Stimulated activated naive B cell treated with anti-CD40 and anti-IgM and Interleukin-4, amounts not matched to agents 10 μg/mL and 1 μg/mL and 100 μg/mL, for 72 hours (primary cell): ENCODE measurements around the gene SLC26A8.

Experiments used
- ATAC-seq, 2 donors: fragments of 150-1000 bp; cut with Tn5 transposase; replicated peaks; 2 replicates each; pipeline ENCODE4 v1.10.0; 2021; ENCODE audit warnings: moderate library complexity in 1 of 2
- DNase-seq: peaks from one replicate; pipeline ENCODE4 v3.0.0; 2021
- H3K27ac Mint-ChIP-seq: one replicate; pipeline ENCODE4 v1.8.0; 2022; ENCODE audit warnings: mild to moderate bottlenecking, mixed read lengths
- H3K27me3 Mint-ChIP-seq, 2 donors: one replicate each; pipeline ENCODE4 v1.8.0; 2022; ENCODE audit warnings: mixed read lengths in 2 of 2
- H3K36me3 Mint-ChIP-seq, 2 donors: one replicate each; pipeline ENCODE4 v1.8.0; 2022; ENCODE audit warnings: mixed read lengths in 2 of 2, mild to moderate bottlenecking in 1 of 2
- H3K4me1 Mint-ChIP-seq, 2 donors: one replicate each; pipeline ENCODE4 v1.8.0; 2022; ENCODE audit warnings: mixed read lengths in 2 of 2, mild to moderate bottlenecking in 1 of 2
- H3K4me3 Mint-ChIP-seq, 2 donors: one replicate each; pipeline ENCODE4 v1.8.0; 2022; ENCODE audit warnings: mild to moderate bottlenecking in 2 of 2, mixed read lengths in 2 of 2, moderate library complexity in 1 of 2
- H3K9me3 Mint-ChIP-seq, 2 donors: one replicate each; pipeline ENCODE4 v1.8.0; 2022; ENCODE audit warnings: mixed read lengths in 2 of 2, mild to moderate bottlenecking in 1 of 2

SLC26A8 gene, protein sequence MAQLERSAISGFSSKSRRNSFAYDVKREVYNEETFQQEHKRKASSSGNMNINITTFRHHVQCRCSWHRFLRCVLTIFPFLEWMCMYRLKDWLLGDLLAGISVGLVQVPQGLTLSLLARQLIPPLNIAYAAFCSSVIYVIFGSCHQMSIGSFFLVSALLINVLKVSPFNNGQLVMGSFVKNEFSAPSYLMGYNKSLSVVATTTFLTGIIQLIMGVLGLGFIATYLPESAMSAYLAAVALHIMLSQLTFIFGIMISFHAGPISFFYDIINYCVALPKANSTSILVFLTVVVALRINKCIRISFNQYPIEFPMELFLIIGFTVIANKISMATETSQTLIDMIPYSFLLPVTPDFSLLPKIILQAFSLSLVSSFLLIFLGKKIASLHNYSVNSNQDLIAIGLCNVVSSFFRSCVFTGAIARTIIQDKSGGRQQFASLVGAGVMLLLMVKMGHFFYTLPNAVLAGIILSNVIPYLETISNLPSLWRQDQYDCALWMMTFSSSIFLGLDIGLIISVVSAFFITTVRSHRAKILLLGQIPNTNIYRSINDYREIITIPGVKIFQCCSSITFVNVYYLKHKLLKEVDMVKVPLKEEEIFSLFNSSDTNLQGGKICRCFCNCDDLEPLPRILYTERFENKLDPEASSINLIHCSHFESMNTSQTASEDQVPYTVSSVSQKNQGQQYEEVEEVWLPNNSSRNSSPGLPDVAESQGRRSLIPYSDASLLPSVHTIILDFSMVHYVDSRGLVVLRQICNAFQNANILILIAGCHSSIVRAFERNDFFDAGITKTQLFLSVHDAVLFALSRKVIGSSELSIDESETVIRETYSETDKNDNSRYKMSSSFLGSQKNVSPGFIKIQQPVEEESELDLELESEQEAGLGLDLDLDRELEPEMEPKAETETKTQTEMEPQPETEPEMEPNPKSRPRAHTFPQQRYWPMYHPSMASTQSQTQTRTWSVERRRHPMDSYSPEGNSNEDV

DNA sequence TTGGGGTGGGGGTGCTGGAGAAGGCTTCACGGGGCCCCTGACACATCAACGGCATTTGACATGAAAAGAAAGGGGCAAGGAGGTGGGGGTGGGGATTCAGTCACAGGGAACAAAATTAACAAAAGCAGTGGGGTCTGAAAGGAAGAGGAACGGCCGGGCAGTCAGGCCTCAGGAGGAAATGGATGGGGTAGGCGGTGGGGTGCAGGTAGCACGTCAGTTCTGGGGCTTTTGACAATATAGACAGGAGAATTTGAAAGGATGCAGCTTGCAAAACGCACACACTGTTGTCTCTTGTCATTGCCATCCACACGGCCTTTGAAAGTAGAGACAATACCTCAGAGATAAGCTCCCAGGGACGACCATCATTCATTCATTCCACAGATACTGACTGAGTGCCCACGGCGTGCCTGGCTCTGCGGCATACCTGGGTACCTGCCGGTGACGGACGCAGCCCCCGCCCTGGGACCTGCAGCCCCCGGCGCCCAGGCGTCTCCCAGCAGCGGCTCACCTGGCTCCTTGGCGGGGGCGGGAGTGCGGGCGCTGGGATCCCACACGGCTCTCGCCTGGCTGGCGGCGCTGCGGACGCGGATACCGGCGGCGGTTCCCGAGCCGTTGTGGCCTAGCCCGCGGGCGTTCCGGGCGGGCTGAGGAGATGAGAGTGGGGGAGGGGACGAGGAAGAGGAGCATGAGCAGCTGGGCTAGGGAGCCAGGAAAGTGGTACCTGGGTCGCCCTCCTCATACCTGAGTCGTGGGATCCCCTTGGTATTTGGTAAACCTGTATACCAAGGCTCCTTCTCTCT, at the start of gene SLC26A8:
SLC26A8 (minus strand) TSS at position 646 of the 800 bp plus-strand sequence. CDS start 4,934 bp downstream, outside the sequence.
- Mint-ChIP-seq H3K27me3 (peaks cover 21% of the 10 kb centered on the region in 2 donors), H3K9me3 (no peaks in the 10 kb centered on the region), H3K4me3 (peak within 1 kb of the TSS; percentile 27 to 45), H3K27ac (no peak within 1 kb of the TSS), H3K36me3 (peaks cover 0 to 2% of the 10 kb centered on the region in 2 donors), H3K4me1 (peaks cover 7 to 12% of the 10 kb centered on the region in 2 donors)
- ATAC-seq (no peak), DNase-seq (no peak)

DNA sequence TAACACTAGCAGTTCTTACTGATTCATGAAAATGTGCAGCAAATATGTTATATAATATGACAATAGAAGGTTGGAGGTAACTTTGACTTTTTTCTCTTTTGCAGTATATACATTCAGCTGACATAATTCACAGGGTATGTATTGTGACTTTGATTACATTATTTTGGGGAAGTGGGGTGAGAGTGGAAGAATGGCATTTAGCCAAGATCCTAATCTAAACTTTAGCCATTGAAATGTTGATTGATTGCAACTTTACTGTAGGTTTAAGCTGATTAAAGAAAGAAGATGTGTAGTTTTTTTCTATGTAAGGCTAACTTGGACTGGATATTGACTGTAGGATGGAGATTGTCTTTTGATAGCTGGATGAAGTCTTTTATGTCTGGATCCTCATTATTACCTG, 49.1 kb upstream of the SLC26A8 start:
- peaks cover 10 to 29% of the 10 kb centered on the region in 2 donors for H3K36me3 Mint-ChIP-seq
- ATAC-seq (no peak), DNase-seq (no peak)
- H3K4me1 Mint-ChIP-seq = peaks cover 4 to 10% of the 10 kb centered on the region in 2 donors
- no peaks in the 10 kb centered on the region for H3K27me3 Mint-ChIP-seq
- no peak overlapping the region for H3K4me3 Mint-ChIP-seq
- no peaks in the 10 kb centered on the region for H3K9me3 Mint-ChIP-seq
- H3K27ac Mint-ChIP-seq = no peak overlapping the region

DNA sequence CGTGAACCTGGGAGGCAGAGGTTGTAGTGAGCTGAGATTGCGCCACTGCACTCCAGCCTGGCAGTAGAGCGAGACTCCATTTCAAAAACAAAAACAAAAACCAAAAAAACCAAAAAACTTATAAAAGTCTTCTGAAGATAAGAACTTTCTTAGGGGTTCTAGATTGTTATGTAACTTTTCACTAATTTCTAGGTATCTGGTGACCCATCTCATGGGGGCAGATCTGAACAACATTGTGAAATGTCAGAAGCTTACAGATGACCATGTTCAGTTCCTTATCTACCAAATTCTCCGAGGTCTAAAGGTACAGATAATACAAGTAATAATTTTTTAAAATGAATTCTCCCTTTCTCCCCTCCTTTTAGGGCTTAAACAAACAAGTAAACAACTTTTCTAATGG, 48.2 kb upstream of the SLC26A8 start:
- Mint-ChIP-seq H3K27me3 (no peaks in the 10 kb centered on the region), H3K4me3 (no peak overlapping the region), H3K4me1 (peaks cover 11 to 19% of the 10 kb centered on the region in 2 donors), H3K9me3 (no peaks in the 10 kb centered on the region), H3K27ac (no peak overlapping the region), H3K36me3 (peaks cover 15 to 31% of the 10 kb centered on the region in 2 donors)
- DNase-seq (no peak), ATAC-seq (no peak)

- no peaks in the 10 kb centered on the region for H3K9me3 Mint-ChIP-seq
- no peak for DNase-seq
- H3K27me3 Mint-ChIP-seq = no peaks in the 10 kb centered on the region
- H3K4me1 Mint-ChIP-seq = peaks cover 13 to 26% of the 10 kb centered on the region in 2 donors
- ATAC-seq = no peak
- peaks cover 18 to 29% of the 10 kb centered on the region in 2 donors for H3K36me3 Mint-ChIP-seq
- H3K4me3 Mint-ChIP-seq = no peak overlapping the region
- no peak overlapping the region for H3K27ac Mint-ChIP-seq
Observed at GRCh38 chr6:36071714-36072113, 47.3 kb upstream of the SLC26A8 start.

DNA sequence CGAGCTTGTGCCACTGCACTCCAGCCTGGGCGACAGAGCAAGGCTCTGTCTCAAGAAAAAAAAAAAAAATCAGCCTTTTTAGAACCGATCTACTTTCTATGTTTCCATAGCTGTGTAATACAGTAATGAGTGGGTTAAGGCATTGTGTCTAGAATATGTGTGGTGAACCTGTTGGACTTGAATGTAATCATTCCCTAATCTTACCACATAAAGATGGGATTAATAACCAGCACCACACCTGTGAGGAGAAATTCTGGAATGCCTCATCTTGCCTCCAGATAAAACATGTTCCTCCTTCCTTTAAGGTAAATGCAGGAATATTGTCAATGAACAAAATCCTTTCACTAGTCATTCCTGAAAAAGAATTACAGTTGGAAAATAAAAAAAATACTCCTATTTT, 46.8 kb upstream of the SLC26A8 start:
- Mint-ChIP-seq H3K27ac (no peak overlapping the region), H3K9me3 (no peaks in the 10 kb centered on the region), H3K4me3 (no peak overlapping the region), H3K27me3 (no peaks in the 10 kb centered on the region), H3K36me3 (peaks cover 17 to 34% of the 10 kb centered on the region in 2 donors), H3K4me1 (peaks cover 18 to 31% of the 10 kb centered on the region in 2 donors)
- no peak for DNase-seq
- no peak for ATAC-seq

- DNase-seq (no peak), ATAC-seq (no peak)
- H3K9me3 Mint-ChIP-seq = no peaks in the 10 kb centered on the region
- no peaks in the 10 kb centered on the region for H3K27me3 Mint-ChIP-seq
- peaks cover 26 to 34% of the 10 kb centered on the region in 2 donors for H3K4me1 Mint-ChIP-seq
- H3K27ac Mint-ChIP-seq = no peak overlapping the region
- no peak overlapping the region for H3K4me3 Mint-ChIP-seq
- peaks cover 16 to 29% of the 10 kb centered on the region in 2 donors for H3K36me3 Mint-ChIP-seq
Observed at GRCh38 chr6:36070252-36070651, 45.8 kb upstream of the SLC26A8 start.

- ATAC-seq (no peak), DNase-seq (no peak)
- peaks cover 31 to 39% of the 10 kb centered on the region in 2 donors for H3K4me1 Mint-ChIP-seq
- H3K36me3 Mint-ChIP-seq = peaks cover 14 to 32% of the 10 kb centered on the region in 2 donors
- no peak overlapping the region for H3K27ac Mint-ChIP-seq
- no peaks in the 10 kb centered on the region for H3K27me3 Mint-ChIP-seq
- no peaks in the 10 kb centered on the region for H3K9me3 Mint-ChIP-seq
- no peak overlapping the region for H3K4me3 Mint-ChIP-seq
Observed at GRCh38 chr6:36069573-36069972, 45.1 kb upstream of the SLC26A8 start.

- ATAC-seq = no peak
- Mint-ChIP-seq H3K9me3 (no peaks in the 10 kb centered on the region), H3K4me3 (no peak overlapping the region), H3K36me3 (peaks cover 14 to 28% of the 10 kb centered on the region in 2 donors), H3K27ac (no peak overlapping the region), H3K27me3 (no peaks in the 10 kb centered on the region), H3K4me1 (peaks cover 31 to 39% of the 10 kb centered on the region in 2 donors)
- no peak for DNase-seq
Observed at GRCh38 chr6:36068586-36068985, 44.1 kb upstream of the SLC26A8 start.

GRCh38 chr6:36068012-36068392, 43.6 kb upstream of the SLC26A8 start:
- Mint-ChIP-seq H3K36me3 (peaks cover 14 to 25% of the 10 kb centered on the region in 2 donors), H3K27ac (peak overlapping the region; percentile 72), H3K4me1 (peaks cover 31 to 39% of the 10 kb centered on the region in 2 donors), H3K27me3 (no peaks in the 10 kb centered on the region), H3K4me3 (no peak overlapping the region), H3K9me3 (no peaks in the 10 kb centered on the region)
- DNase-seq = no peak
- ATAC-seq = no peak

DNA sequence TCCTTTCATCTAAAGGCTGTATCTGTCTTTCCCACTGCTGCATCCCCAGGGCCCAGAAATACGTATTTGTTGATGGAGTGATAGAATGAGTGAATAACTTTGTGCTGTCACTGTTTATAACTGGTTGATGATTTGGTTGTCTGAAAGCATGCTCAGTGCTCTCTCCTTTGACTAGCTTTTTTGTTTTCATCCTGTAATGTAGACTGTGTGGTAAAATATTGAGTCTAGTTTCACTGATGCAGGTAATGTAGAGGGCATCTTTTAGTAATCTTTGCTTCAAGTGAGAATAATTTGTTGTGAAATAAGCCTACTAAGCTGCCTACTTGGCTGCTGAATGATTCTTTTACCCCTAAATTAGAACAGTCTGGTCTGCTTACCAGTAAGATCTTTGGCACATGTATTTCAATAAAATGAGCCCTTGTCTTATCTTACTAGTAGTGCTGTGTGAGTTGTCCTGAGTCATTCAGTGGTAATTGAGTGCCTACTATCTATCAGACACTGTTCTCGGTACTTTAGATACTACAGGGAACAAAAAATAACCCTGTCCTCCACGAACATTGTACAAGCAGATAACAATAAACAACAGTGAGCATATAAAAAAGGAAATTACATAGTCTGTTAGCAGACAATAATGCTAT, 43.1 kb upstream of the SLC26A8 start:
- ATAC-seq = no peak
- Mint-ChIP-seq H3K4me3 (no peak overlapping the region), H3K4me1 (peaks cover 31 to 39% of the 10 kb centered on the region in 2 donors), H3K9me3 (no peaks in the 10 kb centered on the region), H3K27ac (peak overlapping the region; percentile 72), H3K27me3 (no peaks in the 10 kb centered on the region), H3K36me3 (peaks cover 16 to 29% of the 10 kb centered on the region in 2 donors)
- no peak for DNase-seq

DNA sequence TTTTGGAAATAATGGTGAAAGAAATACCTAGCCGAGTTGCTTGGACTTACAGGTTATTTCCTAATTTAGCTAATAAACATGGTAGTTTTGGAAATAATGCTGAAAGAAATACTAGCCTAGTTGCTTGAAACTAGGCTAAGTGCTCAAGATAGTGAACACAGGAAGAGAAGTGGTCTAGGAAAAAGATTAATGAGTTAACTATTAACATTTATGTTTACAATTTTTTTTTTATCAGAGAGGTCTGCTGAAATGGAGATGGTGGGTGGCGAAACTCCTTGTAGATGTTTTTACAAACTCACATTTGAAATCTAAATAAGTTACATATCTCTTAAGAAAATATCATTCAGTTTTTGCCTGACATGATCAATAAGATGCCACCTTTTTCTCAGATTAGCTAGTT, 42.4 kb upstream of the SLC26A8 start:
- Mint-ChIP-seq H3K4me3 (no peak overlapping the region), H3K9me3 (no peaks in the 10 kb centered on the region), H3K27me3 (no peaks in the 10 kb centered on the region), H3K36me3 (peaks cover 15 to 24% of the 10 kb centered on the region in 2 donors), H3K27ac (no peak overlapping the region), H3K4me1 (peaks cover 28 to 39% of the 10 kb centered on the region in 2 donors)
- DNase-seq (no peak), ATAC-seq (no peak)

- peaks cover 16 to 24% of the 10 kb centered on the region in 2 donors for H3K36me3 Mint-ChIP-seq
- no peak for ATAC-seq
- H3K4me1 Mint-ChIP-seq = peaks cover 28 to 39% of the 10 kb centered on the region in 2 donors
- H3K27me3 Mint-ChIP-seq = no peaks in the 10 kb centered on the region
- H3K4me3 Mint-ChIP-seq = no peak overlapping the region
- no peak overlapping the region for H3K27ac Mint-ChIP-seq
- DNase-seq = no peak
- H3K9me3 Mint-ChIP-seq = no peaks in the 10 kb centered on the region
Observed at GRCh38 chr6:36065916-36066315, 41.5 kb upstream of the SLC26A8 start.

- H3K27me3 Mint-ChIP-seq = no peaks in the 10 kb centered on the region
- H3K36me3 Mint-ChIP-seq = peaks cover 19 to 33% of the 10 kb centered on the region in 2 donors
- ATAC-seq (no peak), DNase-seq (no peak)
- H3K4me1 Mint-ChIP-seq = peaks cover 28 to 39% of the 10 kb centered on the region in 2 donors
- no peak overlapping the region for H3K27ac Mint-ChIP-seq
- H3K9me3 Mint-ChIP-seq = no peaks in the 10 kb centered on the region
- H3K4me3 Mint-ChIP-seq = no peak overlapping the region
Observed at GRCh38 chr6:36064770-36065396, 40.4 kb upstream of the SLC26A8 start.
